ENCODE data around the gene TMEM125.
A peak's percentile ranks its signal among the peaks of the same experiment; 100 is the strongest.

TMEM125 gene

GRCh38 chr1:43293896-43294760 lies 24.3 kb downstream of the TMEM125 start:
- no peak for DNase-seq (ENCODE audit: low spot score)

- DNase-seq (ENCODE audit: low spot score): no peak
Measured at GRCh38 chr1:43294761-43295160, 25.0 kb downstream of the TMEM125 start.

GRCh38 chr1:43296207-43296606 lies 26.4 kb downstream of the TMEM125 start:
- DNase-seq (ENCODE audit: low spot score): no peak

- no peak for DNase-seq (ENCODE audit: low spot score)
Measured at GRCh38 chr1:43298055-43298454, 28.3 kb downstream of the TMEM125 start.

GRCh38 chr1:43299101-43299500 lies 29.3 kb downstream of the TMEM125 start:
- DNase-seq (ENCODE audit: low spot score): no peak

- DNase-seq (ENCODE audit: low spot score): no peak
Measured at GRCh38 chr1:43300378-43301094, 30.8 kb downstream of the TMEM125 start, which contains the start of gene TIE1. Gene TIE1 (plus strand): TSS chr1:43300982. CDS start chr1:43301072, 90 bp downstream.

- peak; percentile 42 for DNase-seq (ENCODE audit: low spot score)
Measured at GRCh38 chr1:43302201-43302600, 32.4 kb downstream of the TMEM125 start.

- no peak for DNase-seq (ENCODE audit: low spot score)
Measured at GRCh38 chr1:43302721-43303470, 33.1 kb downstream of the TMEM125 start.

GRCh38 chr1:43303471-43304313 lies 33.9 kb downstream of the TMEM125 start:
- no peak for DNase-seq (ENCODE audit: low spot score)

GRCh38 chr1:43304314-43304681 lies 34.5 kb downstream of the TMEM125 start:
- no peak for DNase-seq (ENCODE audit: low spot score)

GRCh38 chr1:43304771-43305300 lies 35.1 kb downstream of the TMEM125 start:
- no peak for DNase-seq (ENCODE audit: low spot score)

- no peak for DNase-seq (ENCODE audit: low spot score)
Measured at GRCh38 chr1:43305461-43305860, 35.7 kb downstream of the TMEM125 start.

- no peak for DNase-seq (ENCODE audit: low spot score)
Measured at GRCh38 chr1:43305926-43306687, 36.3 kb downstream of the TMEM125 start.

- no peak for DNase-seq (ENCODE audit: low spot score)
Measured at GRCh38 chr1:43306688-43307457, 37.1 kb downstream of the TMEM125 start.

GRCh38 chr1:43307458-43308158 lies 37.8 kb downstream of the TMEM125 start:
- DNase-seq (ENCODE audit: low spot score): no peak

- no peak for DNase-seq (ENCODE audit: low spot score)
Measured at GRCh38 chr1:43308635-43309404, 39.0 kb downstream of the TMEM125 start.

- no peak for DNase-seq (ENCODE audit: low spot score)
Measured at GRCh38 chr1:43309405-43310025, 39.7 kb downstream of the TMEM125 start.

- DNase-seq (ENCODE audit: low spot score): no peak
Measured at GRCh38 chr1:43311521-43311920, 41.7 kb downstream of the TMEM125 start.

Measured in COLO829 (cell line).